DMS 273 (cell line): ENCODE measurements around the gene TNS1.
A peak's percentile ranks its signal among the peaks of the same experiment; 100 is the strongest.

Experiments used
- DNase-seq: peaks from one replicate; lab custom pipeline; 2025; ENCODE audit not compliant: unreplicated experiment; lab: John Stamatoyannopoulos, UW

The TNS1 gene

DNA sequence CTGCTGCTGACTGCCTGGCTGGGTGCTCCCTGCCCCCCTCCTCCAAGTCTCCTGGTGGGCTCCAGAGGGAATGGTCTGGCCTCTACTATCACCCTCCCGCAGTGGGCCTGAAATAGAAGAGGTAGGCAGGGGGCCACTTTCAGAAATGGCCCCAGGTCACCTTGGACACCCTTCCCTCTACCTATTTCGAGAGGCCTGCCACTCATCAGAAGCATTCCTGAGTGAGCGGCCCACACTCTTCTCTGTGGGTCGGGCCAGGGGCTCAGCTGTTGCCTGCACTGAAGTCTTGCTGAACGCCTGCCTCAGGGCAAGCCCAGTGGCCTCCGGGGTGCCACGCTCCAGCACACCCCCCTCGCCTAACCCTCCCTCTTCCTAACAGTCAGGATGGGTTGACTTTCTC is 124.9 kb downstream of the TNS1 start:
- no peak for DNase-seq

DNA sequence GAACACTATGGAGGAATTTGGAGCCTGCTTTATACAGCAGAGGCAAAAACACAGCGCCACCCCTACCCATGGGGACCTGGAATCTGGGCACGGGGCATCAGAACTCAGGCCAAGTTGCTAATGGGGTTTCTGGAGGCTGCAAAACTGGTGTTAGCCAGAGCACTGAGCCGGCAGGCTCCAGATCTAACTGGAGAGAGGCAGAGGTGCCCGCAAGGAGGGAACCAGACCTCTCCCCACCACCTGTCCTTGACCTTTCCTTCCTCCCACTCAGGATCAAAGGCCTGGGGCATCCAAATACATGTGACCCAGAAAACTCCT is 126.6 kb downstream of the TNS1 start:
- no peak for DNase-seq

- DNase-seq, result no peak
These were observed 127.1 kb downstream of the TNS1 start for GRCh38 chr2:217875556-217876252.

- no peak for DNase-seq
These were observed 127.7 kb downstream of the TNS1 start for GRCh38 chr2:217875138-217875537.

GRCh38 chr2:217873371-217873770 is 129.4 kb downstream of the TNS1 start:
- no peak for DNase-seq

- no peak for DNase-seq
These were observed 130.5 kb downstream of the TNS1 start for GRCh38 chr2:217872319-217872718.

DNA sequence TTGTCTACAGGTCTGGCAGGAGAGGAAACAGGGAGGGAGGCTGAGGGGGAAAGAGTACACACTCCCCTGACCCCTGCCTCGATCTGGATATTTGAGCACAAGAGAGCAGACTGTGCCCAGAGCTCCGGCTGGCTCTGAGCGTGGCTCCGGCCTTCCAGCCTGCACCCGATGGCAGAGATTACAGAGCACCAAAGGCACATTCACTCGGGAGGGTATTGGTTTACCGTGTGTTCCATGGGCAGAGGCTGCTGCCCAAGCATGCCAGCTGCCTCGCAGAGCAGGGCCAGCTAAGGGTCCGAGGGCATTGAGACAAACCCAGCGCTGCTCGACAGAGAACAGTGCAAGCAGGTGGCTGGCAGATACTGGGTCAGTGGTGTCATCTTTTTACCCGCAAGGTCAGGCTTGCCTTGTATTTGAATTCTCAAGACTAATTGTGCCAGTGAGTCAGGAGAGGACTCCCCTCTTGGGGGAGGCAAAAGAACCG is 132.2 kb downstream of the TNS1 start:
- no peak for DNase-seq

GRCh38 chr2:217868911-217869334 is 133.9 kb downstream of the TNS1 start:
- DNase-seq, result no peak

DNA sequence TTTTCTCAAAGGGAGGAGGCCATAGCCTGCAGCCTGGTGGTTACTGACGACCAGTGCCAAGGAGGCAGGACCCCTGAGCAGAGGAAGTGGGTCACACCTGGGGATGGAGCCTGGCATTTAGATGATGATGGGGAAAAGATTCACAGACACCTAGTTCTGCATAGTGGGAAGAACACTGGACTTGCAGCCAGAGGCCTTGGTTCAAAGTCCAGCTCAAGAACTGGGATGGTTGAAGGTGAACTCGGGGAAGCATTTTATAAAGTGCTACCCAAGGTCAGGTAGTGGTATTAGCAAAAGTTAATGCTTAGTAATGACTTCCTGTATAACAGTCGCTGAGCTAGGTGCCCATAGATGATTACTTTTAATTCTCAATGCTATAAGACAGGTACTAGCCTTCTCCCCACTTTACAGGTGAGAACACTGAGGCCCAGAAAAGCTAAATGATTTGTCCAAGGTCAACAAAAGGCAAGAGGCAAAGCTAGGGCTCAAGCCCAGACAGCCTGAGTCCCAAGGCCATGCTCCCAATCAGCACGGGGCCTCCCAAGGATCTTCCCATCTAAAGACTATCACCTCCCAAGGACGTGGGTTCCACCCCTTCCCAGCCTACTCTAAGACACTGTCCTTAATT is 134.4 kb downstream of the TNS1 start:
- DNase-seq, result no peak

DNA sequence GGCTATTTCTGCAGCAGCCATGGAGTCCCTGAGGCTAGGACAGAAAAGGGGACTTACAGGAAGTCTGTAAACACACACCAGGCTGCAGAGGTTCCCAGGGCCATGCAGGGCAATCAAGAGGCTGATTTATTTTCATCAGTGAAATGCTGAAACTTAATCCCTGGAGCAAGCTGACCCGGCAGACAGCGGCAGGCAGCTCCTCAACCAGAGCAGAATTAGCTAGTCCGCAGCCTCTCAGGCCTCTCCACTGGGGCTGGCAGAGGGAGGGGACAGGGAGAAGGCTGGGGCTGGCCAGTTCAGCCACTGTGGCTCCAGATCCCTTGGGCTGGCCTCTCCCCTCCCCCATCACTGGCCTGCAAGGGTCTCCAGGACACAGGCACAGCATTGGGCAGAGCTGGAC is 136.3 kb downstream of the TNS1 start:
- DNase-seq, result no peak

DNA sequence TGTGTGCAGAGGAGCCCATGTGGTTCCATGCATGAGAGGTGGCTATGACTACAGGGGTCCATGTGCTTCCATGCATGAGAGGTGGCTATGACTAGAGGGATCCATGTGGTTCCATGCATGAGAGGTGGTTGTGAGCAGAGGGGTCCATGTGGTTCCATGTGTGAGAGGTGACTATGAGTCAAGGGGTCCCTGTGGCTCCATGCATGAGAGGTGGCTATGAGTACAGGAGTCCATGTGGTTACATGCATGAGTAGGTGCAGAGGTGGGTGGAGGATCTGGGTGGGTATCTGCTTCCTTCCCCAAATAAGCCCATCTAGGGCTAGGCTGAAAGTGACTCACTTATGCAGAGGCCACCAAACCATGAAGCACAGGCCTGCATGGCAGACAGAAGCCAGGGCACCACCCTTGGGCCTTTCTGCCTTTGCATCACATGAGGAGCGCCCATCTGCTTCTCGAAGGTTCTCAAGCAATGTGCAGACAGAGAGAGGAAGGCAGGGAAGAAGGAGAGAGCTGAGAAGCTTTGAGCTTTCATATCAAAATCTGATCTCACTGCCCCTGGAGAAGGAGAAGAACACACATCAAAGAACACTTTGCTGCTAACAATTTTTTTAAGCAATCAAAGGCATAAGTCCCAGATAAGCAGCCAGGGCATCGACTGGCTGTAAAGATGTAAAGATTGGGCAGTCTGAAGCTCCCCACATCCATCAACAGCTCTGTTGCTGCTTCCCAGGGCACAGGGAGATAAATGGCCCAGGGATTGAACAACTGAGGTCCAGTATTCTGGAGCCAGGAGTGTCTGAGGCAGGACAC is 137.6 kb downstream of the TNS1 start:
- DNase-seq, result no peak

GRCh38 chr2:217863883-217864282 is 138.9 kb downstream of the TNS1 start:
- DNase-seq, result no peak

DNA sequence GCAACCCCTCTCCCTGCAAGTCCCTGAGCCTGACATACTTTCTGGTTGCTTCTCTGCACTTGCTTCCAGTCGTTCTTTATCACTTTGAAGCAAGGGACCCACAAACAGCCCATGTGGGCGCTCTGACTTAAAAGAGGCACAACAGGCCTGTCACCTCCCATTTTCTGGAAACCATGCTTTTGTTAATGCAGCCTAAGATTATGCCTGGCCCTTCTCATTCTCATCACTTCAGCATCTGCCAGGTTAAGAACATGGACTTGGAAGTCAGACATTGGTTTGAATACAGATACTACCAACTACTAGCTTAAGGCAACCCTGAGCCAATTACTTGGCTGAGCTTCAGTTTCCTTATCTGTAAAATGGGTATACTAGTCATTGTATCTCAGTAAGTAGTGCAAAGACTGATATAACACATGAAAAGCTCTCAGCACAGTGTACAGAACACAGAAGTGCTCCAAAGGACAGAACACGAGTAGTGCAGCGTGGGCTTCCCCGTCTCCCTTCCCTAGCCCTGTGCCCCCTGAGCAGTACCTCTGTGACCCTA is 141.4 kb downstream of the TNS1 start:
- DNase-seq, result no peak

DNA sequence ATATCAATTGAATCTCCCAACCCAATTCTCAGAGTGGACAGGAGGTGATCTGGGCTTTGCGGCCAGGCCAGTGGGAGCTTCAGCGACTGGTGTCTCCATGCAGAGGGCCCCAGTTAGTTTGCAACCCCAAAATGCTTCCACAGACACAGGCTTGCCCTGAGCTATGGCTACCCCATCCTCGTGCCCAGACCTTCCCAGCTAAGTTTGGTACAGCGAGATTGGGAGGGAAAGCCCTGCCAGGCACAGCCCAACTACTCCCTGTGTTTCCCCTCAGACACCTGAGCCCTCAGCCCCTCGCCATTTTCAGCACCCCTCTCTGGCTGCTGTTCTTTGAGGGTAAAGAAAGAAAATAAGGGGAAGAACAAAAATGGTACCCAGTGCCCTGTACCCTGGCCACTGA is 142.9 kb downstream of the TNS1 start:
- DNase-seq, result no peak

DNA sequence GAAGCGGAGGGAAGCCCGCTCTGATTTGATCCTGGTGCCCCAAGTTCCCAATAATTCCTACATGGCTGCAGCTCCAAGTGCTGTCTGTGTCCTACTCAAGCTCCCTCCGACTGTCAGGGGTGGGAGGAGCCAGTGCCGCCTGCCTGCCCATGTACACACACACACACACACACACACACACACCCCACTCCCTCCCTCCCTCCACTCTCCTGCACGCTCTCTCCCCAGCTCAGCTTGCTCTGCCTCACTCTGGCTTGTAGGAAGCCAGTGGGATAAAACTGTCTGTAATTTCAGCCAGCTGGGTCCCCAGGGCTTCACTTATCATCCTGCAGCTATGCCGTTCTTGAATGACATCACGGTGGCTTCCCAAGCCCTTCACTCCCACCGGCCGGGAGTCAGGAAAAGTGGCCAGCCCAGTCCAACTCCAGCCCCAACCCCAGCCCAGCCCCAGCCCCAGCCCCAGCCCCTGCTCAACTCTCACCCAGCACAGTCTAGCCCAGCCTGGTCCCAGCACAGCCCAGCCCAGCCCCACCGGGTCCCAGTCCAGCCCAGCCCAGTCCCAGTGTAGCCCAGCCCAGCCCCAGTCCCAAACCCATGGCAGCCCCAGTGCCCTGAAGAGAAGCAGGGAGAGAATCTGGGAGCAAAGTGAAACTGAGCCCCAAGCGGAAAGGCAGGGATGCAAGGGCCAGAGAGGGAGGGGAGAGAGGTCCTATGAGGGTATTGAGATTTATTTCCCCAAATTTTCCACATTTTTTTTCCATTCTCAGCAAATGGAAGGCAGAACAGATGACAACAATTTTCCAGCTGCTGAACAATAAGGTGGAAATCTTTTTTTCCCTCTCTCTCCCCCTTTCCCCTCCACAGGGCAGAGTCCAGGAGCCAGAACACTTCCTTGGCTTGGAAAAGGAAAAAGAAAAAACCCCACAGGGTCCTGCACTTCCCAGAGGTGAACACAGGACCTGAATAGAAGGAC is 144.0 kb downstream of the TNS1 start:
- peak; percentile 38 for DNase-seq

DNA sequence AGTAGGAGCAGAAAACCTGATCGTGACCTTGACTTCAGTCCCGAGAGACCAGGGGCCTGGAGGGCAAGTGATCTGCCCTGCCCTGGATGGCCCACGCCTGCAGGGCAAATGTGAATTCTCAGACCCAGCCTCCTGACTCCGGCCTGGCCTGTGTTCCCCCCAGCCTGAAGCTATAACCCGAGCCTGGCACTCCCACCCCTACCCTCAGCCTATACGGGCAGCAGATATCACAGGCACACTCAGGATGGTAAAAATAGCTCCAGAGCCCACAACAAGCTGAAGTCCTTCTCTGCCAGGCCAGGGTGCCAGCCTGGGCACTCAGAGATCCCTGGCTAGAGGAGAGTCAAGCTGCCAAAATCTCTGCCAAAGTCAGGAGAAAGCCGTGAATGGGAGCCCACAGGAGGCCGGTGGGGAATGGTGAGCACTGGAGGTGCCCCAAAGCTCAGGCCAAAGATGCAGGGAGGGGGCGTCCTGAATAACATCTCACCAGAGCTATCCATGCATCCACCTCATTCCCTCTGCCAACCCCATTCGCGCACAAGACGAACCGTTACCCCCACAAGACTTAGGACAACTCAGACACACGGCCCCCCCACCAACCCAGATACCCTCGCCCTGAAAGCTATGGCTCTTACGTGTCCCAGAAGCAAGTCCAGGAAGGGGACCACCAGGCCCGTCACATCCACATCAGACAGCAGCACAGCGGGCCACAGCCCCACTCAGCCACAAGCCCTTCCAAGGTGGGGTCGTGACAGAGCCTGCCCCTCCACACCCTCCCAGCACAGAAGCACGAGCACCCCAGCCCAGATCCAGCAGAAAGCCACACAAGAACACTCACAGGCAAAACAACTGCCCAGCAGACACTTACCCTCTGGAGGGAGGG is 144.9 kb downstream of the TNS1 start:
- no peak for DNase-seq

DNA sequence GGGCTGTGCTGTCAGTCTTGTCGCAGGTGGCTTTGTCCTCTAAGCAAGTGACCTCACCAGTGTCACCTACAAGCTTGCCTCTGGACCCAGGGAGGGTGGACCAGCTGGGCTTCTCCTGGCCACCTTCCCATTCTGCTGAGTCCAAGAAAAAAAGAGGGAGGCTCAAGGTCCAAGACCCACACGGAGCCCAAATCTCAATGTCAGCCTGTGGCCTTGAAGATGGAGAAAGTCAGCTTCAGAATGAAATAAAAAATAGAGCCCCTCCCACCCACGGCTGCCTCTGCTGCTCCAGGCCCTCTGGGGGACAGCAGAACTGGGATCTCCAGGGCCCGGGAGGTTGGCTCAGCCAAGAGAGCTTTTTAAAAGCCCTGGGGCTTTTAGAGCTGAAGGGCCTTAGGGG is 145.9 kb downstream of the TNS1 start:
- no peak for DNase-seq

GRCh38 chr2:217856159-217856558 is 146.6 kb downstream of the TNS1 start:
- no peak for DNase-seq

DNA sequence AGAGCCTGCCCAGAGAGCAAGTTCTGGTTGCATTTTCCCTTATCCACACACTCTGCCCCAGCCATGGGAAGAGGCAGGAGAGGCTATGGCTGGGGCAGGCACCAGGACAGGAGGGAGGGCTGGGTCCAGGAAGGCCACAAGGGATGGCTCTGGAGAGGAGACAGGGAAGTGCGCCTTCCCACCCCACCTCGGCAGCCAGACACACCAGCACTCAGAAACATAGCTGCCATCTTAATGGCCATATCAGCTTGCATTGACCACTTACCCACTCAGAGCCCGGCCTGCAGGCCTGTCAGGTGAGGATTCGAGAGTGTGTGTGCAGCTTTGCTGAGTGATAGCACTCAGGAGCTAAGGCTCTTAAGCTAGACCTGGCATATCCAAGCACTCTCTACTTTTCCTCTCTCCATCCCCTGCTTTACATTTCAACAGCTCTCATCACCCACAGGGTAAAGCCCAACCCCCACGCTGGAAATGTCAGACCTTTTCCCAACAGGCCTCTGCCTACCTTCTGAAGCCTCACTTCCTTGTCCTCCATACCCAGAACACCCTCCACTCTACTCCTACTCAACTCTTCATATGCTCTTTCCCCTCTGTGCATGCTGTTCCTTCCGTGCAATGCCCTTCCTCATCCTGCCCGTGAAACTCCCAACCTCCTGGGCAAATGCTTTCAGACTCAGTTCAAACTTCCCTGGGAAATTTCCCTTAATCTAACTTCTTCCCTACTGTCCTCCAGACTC is 147.9 kb downstream of the TNS1 start:
- DNase-seq, result no peak
